HG03095 (cell line): Measurements from ENCODE around the gene MCOLN1.

Experiments used
- ATAC-seq: cut with Tn5 transposase; IDR thresholded peaks from one replicate; pipeline ENCODE4 v1.9.1; 2021; ENCODE audit warnings: moderate library complexity; ENCODE audit not compliant: unreplicated experiment

MCOLN1 gene

DNA sequence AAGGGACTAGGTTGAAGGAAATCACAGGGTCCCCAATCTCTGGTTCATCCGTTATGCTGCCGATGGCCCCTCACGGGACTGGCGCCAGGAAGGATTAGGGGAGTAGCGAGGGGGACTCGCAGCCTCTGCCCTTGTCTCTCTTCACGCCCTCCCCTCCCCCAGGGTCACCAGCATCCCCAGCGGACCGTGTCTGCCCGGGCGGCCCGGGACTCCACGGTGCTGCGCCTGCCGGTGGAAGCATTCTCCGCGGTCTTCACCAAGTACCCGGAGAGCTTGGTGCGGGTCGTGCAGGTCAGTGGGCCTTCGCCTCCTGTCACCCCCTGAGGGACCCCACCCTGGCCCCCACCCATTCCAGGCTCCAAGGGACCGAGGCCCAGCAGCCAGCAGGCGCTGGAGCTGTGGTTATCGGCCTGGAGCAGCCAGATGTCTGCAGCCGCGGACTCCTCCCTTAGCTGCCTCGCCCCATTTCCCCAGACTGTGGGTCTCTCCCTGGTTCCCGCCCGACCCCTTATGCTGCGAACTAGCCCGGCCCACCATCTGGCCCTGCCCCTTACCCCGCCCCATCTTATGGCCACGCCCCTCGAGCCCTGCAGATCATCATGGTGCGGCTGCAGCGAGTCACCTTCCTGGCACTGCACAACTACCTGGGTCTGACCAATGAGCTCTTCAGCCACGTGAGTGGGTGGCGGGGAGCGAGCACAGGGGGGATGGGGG lies 18.5 kb downstream of the MCOLN1 start:
- no peak for ATAC-seq

DNA sequence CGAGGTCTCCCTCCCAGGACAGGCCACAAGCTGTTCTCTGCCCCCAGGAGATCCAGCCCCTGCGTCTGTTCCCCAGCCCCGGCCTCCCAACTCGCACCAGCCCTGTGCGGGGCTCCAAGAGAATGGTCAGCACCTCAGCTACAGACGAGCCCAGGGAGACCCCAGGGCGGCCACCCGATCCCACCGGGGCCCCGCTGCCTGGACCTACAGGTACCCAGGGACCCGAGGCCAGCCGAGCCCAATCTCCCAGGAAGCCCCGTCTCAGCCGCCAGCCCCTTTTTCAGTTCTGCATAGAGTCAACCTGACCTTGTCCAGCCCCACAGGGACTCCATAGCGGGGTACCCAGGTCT lies 19.0 kb downstream of the MCOLN1 start:
- no peak for ATAC-seq

- ATAC-seq = no peak
Observed at GRCh38 chr19:7541828-7542443, 19.5 kb downstream of the MCOLN1 start.

DNA sequence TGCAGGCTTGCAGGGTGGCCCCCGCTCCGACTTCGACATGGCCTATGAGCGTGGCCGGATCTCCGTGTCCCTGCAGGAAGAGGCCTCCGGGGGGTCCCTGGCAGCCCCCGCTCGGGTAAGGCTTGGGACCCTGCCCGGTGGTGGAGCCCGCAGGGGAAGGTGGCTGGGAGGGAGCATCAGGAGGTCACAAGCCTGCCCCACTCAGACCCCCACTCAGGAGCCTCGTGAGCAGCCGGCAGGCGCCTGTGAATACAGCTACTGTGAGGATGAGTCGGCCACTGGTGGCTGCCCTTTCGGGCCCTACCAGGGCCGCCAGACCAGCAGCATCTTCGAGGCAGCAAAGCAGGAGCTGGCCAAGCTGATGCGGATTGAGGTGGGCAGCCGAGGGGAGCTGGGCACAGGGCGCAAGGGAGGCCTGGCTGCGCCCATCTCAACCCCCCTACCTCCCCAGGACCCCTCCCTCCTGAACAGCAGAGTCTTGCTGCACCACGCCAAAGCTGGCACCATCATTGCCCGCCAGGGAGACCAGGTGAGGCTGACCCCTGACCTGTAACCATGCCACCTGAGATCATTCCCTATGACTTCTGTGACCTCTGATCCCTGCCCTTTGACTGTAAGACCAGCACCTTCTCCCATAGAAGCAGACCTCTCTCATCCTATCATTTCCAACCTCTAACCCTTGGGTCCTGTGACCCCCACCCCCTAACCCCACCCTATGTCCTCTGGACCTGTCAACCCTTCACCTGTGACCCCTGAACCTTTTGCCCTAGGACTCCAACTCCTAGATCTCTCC lies 20.3 kb downstream of the MCOLN1 start:
- no peak for ATAC-seq

- ATAC-seq = no peak
Observed at GRCh38 chr19:7544626-7545025, 22.2 kb downstream of the MCOLN1 start.

- ATAC-seq = no peak
Observed at GRCh38 chr19:7545300-7545699, 22.9 kb downstream of the MCOLN1 start.

- ATAC-seq = no peak
Observed at GRCh38 chr19:7545904-7546303, 23.5 kb downstream of the MCOLN1 start.

GRCh38 chr19:7547159-7547558 lies 24.7 kb downstream of the MCOLN1 start:
- ATAC-seq = no peak

DNA sequence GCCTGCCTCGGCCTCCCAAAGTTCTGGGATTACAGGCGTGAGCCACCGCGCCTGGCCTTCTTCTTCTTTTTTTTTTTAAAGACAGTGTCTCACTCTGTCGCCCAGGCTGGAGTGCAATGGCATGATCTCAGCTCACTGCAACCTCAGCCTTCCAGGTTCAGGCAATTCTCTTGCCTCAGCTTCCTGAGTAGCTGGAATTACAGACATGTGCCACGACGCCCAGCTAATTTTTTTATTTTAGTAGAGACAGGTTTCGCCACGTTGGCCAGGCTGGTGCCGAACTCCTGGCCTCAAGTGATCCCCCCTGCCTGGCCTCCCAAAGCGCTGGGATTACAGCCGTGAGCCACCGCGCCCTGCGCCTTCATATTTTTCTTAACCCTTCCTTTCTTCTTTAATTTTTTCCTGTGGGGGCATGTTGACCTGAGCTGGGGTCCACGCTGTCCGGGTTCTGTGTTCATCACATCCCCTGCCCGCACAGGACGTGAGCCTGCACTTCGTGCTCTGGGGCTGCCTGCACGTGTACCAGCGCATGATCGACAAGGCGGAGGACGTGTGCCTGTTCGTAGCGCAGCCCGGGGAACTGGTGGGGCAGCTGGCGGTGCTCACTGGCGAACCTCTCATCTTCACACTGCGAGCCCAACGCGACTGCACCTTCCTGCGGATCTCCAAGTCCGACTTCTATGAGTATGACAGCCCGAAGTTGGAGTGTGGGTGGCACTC lies 27.2 kb downstream of the MCOLN1 start:
- no peak for ATAC-seq

- no peak for ATAC-seq
Observed at GRCh38 chr19:7550169-7550770, 27.8 kb downstream of the MCOLN1 start.

- no peak for ATAC-seq
Observed at GRCh38 chr19:7550987-7551761, 28.8 kb downstream of the MCOLN1 start.

DNA sequence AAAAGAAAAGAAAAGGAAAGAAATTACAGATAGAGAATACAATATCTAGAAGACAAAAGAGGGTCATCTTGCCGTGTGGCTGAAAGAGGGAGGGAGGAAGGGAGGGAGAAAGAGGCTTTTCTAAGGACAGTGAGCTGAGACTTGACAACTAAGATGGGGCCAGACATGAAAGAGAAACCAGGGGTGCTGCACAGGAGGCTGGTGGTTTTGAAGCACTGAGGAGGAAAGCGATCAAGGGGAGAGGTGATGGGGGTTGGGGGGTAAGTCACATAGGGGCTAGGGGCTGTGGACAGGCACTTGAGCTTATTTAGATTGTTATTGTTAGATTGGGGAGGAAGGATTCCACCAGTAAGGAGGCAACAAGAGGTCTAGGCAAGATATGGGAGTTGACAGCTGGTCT lies 30.4 kb downstream of the MCOLN1 start:
- ATAC-seq = no peak

GRCh38 chr19:7554565-7554964 lies 32.1 kb downstream of the MCOLN1 start:
- no peak for ATAC-seq

- ATAC-seq = no peak
Observed at GRCh38 chr19:7554990-7555864, 32.8 kb downstream of the MCOLN1 start.

DNA sequence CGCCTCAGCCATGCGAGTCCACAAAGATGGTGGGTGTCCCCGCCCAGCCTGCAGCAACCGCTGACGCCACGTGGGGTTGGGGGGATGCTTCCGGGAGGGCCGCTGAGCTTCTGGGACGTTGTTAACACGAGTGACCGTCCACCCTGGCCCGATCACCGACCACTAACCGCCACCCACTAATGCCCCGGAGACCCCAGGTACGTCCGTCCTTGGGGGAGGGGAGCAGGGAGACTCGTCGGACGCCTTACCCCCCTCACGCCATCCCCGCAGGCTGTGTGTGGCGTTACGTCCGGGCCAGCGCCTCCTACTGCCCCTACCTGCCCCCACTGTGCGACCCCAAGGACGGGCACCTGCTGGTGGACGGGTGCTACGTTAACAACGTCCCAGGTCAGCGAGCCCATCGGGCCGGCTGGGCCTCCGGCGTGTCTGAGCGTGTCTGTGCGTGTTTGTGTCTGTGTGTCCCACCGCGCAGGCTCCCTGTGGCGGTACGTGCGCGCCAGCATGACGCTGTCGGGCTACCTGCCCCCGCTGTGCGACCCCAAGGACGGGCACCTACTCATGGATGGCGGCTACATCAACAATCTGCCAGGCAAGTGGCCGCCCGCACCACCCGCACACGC lies 34.4 kb downstream of the MCOLN1 start:
- no peak for ATAC-seq

DNA sequence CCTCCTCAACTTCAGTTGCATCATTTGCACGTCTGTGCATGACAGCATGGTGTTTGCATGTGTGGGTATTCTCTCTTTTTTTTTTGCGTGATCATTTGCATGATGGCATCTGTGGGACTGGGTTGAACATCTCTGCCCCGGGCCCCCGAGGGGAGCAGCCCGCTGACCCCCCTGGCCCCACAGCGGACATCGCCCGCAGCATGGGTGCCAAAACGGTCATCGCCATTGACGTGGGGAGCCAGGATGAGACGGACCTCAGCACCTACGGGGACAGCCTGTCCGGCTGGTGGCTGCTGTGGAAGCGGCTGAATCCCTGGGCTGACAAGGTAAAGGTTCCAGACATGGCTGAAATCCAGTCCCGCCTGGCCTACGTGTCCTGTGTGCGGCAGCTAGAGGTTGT lies 36.2 kb downstream of the MCOLN1 start:
- ATAC-seq = no peak

DNA sequence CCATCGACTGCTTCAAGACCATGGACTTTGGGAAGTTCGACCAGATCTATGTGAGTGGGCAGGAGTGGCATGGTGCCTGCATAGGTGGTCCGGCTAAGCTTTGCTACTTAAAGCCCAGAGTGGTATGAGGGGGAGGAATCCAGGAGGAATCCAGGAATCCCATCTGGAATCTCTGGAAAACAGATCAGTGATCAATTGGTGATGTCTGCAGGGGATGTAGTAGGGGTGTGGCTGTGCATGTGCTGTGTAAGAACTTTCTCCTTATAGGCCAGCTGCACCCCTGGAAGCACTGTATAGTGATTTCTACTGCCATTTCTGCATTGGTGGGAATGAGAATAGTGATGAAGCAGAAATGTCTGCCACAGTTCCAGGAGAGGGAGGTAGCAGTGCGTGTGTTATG lies 36.7 kb downstream of the MCOLN1 start:
- no peak for ATAC-seq

DNA sequence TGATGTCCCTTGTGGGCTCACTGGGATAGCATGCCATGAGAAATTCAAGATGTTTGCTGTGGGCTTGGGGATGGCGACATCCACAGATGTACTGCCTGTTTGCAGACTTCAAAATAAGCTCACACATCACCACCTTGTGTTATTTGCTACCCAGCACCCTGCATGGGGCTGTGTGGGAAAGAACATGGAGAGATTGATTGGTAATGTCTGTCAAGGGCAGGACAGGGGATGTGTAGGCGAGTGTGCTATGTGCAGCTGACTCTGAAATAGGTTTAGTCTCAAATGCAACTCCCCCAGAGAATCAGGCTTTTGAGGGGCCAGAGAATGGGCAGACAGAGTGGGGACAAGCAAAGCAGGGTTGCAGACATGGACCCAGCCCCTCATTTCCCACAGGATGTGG lies 37.8 kb downstream of the MCOLN1 start:
- ATAC-seq = no peak

GRCh38 chr19:7561325-7561724 lies 38.9 kb downstream of the MCOLN1 start:
- no peak for ATAC-seq
